T-helper 2 cell treated with Interferon-gamma antibody and Interleukin-4, amounts not matched to agents 5 μg/mL and 100 μg/mL, for 36 hours (primary cell): ENCODE measurements around the gene TGM1.
"Not testable (repeated sequence)": the region's sequence is repeated elsewhere in the genome, so short reads cannot be mapped to it uniquely, and the experiment has no call there.

ENCODE experiments used
- DNase-seq: peaks from one replicate; pipeline ENCODE4 v3.0.0; 2021; ENCODE audit warnings: low spot score
- H3K27ac Mint-ChIP-seq: one replicate; pipeline ENCODE4 v1.8.0; 2021; ENCODE audit warnings: mild to moderate bottlenecking, mixed read lengths
- H3K27me3 Mint-ChIP-seq: one replicate; pipeline ENCODE4 v1.8.0; 2021; ENCODE audit warnings: low read depth, mixed read lengths
- H3K36me3 Mint-ChIP-seq: one replicate; pipeline ENCODE4 v1.8.0; 2021; ENCODE audit warnings: low read depth, mixed read lengths
- H3K4me1 Mint-ChIP-seq: one replicate; pipeline ENCODE4 v1.8.0; 2021; ENCODE audit warnings: low read depth, mixed read lengths
- H3K4me3 Mint-ChIP-seq: one replicate; pipeline ENCODE4 v1.8.0; 2022; ENCODE audit warnings: mild to moderate bottlenecking, moderate library complexity, mixed read lengths
- H3K9me3 Mint-ChIP-seq: one replicate; pipeline ENCODE4 v1.8.0; 2021; ENCODE audit warnings: mixed read lengths

TGM1 gene

GRCh38 chr14:24232645-24233537 lies 30.1 kb downstream of the TGM1 start, which contains the start of gene GMPR2:
Gene GMPR2 (plus strand): TSS chr14:24232929. CDS start chr14:24233254, 325 bp downstream.
- H3K4me3 Mint-ChIP-seq, result peak within 1 kb of the TSS; percentile 95
- no peaks in the 10 kb centered on the region for H3K27me3 Mint-ChIP-seq
- H3K4me1 Mint-ChIP-seq, result peaks cover 33% of the 10 kb centered on the region
- peaks cover 38% of the 10 kb centered on the region for H3K36me3 Mint-ChIP-seq
- H3K27ac Mint-ChIP-seq, result peak within 1 kb of the TSS; percentile 94
- no peaks in the 10 kb centered on the region for H3K9me3 Mint-ChIP-seq
- no peak for DNase-seq

GRCh38 chr14:24232121-24232644 lies 30.8 kb downstream of the TGM1 start, which contains the start of gene NEDD8:
Gene NEDD8 (minus strand): TSS chr14:24232367. CDS start chr14:24232267, 100 bp downstream.
- H3K27ac Mint-ChIP-seq, result peak within 1 kb of the TSS; percentile 94
- peaks cover 35% of the 10 kb centered on the region for H3K4me1 Mint-ChIP-seq
- no peaks in the 10 kb centered on the region for H3K9me3 Mint-ChIP-seq
- DNase-seq, result peak; percentile 91
- H3K4me3 Mint-ChIP-seq, result peak within 1 kb of the TSS; percentile 95
- peaks cover 35% of the 10 kb centered on the region for H3K36me3 Mint-ChIP-seq
- H3K27me3 Mint-ChIP-seq, result no peaks in the 10 kb centered on the region

- H3K4me1 Mint-ChIP-seq, result peaks cover 39% of the 10 kb centered on the region
- H3K9me3 Mint-ChIP-seq, result no peaks in the 10 kb centered on the region
- peak overlapping the region; percentile 94 for H3K27ac Mint-ChIP-seq
- no peaks in the 10 kb centered on the region for H3K27me3 Mint-ChIP-seq
- peaks cover 32% of the 10 kb centered on the region for H3K36me3 Mint-ChIP-seq
- H3K4me3 Mint-ChIP-seq, result peak overlapping the region; percentile 95
- no peak for DNase-seq
Observed at GRCh38 chr14:24231263-24232120, 31.5 kb downstream of the TGM1 start.

GRCh38 chr14:24228902-24229301 lies 34.1 kb downstream of the TGM1 start:
- Mint-ChIP-seq H3K9me3 (no peaks in the 10 kb centered on the region), H3K27me3 (no peaks in the 10 kb centered on the region), H3K4me1 (peaks cover 24% of the 10 kb centered on the region), H3K36me3 (peaks cover 10% of the 10 kb centered on the region), H3K4me3 (no peak overlapping the region), H3K27ac (no peak overlapping the region)
- DNase-seq, result no peak

GRCh38 chr14:24226473-24226872 lies 36.5 kb downstream of the TGM1 start:
- Mint-ChIP-seq H3K4me3 (no peak overlapping the region), H3K4me1 (peaks cover 18% of the 10 kb centered on the region), H3K27ac (no peak overlapping the region), H3K36me3 (peaks cover 10% of the 10 kb centered on the region), H3K27me3 (no peaks in the 10 kb centered on the region), H3K9me3 (no peaks in the 10 kb centered on the region)
- no peak for DNase-seq

GRCh38 chr14:24224618-24225071 lies 38.3 kb downstream of the TGM1 start:
- Mint-ChIP-seq H3K4me3 (no peak overlapping the region), H3K4me1 (peaks cover 11% of the 10 kb centered on the region), H3K27me3 (no peaks in the 10 kb centered on the region), H3K9me3 (no peaks in the 10 kb centered on the region), H3K27ac (peak overlapping the region; percentile 18), H3K36me3 (peaks cover 10% of the 10 kb centered on the region)
- no peak for DNase-seq

- H3K36me3 Mint-ChIP-seq, result peaks cover 12% of the 10 kb centered on the region
- H3K27me3 Mint-ChIP-seq, DNase-seq, H3K9me3 Mint-ChIP-seq, H3K27ac Mint-ChIP-seq, H3K4me3 Mint-ChIP-seq: not testable (repeated sequence)
- peaks cover 11% of the 10 kb centered on the region for H3K4me1 Mint-ChIP-seq
Observed at GRCh38 chr14:24222987-24223386, 40.0 kb downstream of the TGM1 start.

GRCh38 chr14:24219521-24219920 lies 43.5 kb downstream of the TGM1 start:
- no peak overlapping the region for H3K27ac Mint-ChIP-seq
- no peaks in the 10 kb centered on the region for H3K27me3 Mint-ChIP-seq
- no peak overlapping the region for H3K4me3 Mint-ChIP-seq
- H3K9me3 Mint-ChIP-seq, result no peaks in the 10 kb centered on the region
- no peak for DNase-seq
- peaks cover 12% of the 10 kb centered on the region for H3K4me1 Mint-ChIP-seq
- peaks cover 15% of the 10 kb centered on the region for H3K36me3 Mint-ChIP-seq

GRCh38 chr14:24219080-24219479 lies 43.9 kb downstream of the TGM1 start:
- Mint-ChIP-seq H3K27me3 (no peaks in the 10 kb centered on the region), H3K27ac (no peak overlapping the region), H3K4me1 (peaks cover 15% of the 10 kb centered on the region), H3K9me3 (no peaks in the 10 kb centered on the region), H3K4me3 (no peak overlapping the region), H3K36me3 (peaks cover 17% of the 10 kb centered on the region)
- DNase-seq, result no peak

GRCh38 chr14:24216876-24217275 lies 46.1 kb downstream of the TGM1 start:
- Mint-ChIP-seq H3K36me3 (peaks cover 25% of the 10 kb centered on the region), H3K4me1 (peaks cover 20% of the 10 kb centered on the region), H3K27ac (peak overlapping the region; percentile 96)
- not testable (repeated sequence) for H3K4me3 Mint-ChIP-seq, DNase-seq, H3K27me3 Mint-ChIP-seq, H3K9me3 Mint-ChIP-seq

GRCh38 chr14:24216345-24216699 lies 46.7 kb downstream of the TGM1 start:
- peaks cover 25% of the 10 kb centered on the region for H3K4me1 Mint-ChIP-seq
- no peaks in the 10 kb centered on the region for H3K9me3 Mint-ChIP-seq
- H3K27me3 Mint-ChIP-seq, result no peaks in the 10 kb centered on the region
- peak overlapping the region; percentile 96 for H3K27ac Mint-ChIP-seq
- DNase-seq, result no peak
- peaks cover 30% of the 10 kb centered on the region for H3K36me3 Mint-ChIP-seq
- H3K4me3 Mint-ChIP-seq, result peak overlapping the region; percentile 93

- peak; percentile 83 for DNase-seq
- Mint-ChIP-seq H3K4me3 (peak within 1 kb of the TSS; percentile 93), H3K36me3 (peaks cover 31% of the 10 kb centered on the region), H3K9me3 (no peaks in the 10 kb centered on the region), H3K27ac (peak within 1 kb of the TSS; percentile 96), H3K4me1 (peaks cover 25% of the 10 kb centered on the region), H3K27me3 (no peaks in the 10 kb centered on the region)
Observed at GRCh38 chr14:24215495-24216344, 47.3 kb downstream of the TGM1 start, which contains the start of gene MDP1. Gene MDP1 (minus strand): TSS chr14:24216066. CDS start chr14:24215955, 111 bp downstream.
